Breast epithelium (tissue), 4 donors: ENCODE results near the gene RCAN1. TPM values are rescaled to one million over a fixed set of nuclear protein-coding genes. Genes with fewer than 3 reads are reported as not detected.

Experiments
- DNase-seq, 2 donors: peaks; one replicate each; pipeline ENCODE4 v3.0.0-alpha.2; 2019; ENCODE audit warnings: low spot score in 2 of 2
- H3K27ac ChIP-seq, 2 donors: fragments of 200-600 bp; sonication (generic) in 1 of 2; one replicate each; pipeline ENCODE4 v1.5.1; 2016 to 2019; ENCODE audit warnings: mild to moderate bottlenecking in 1 of 2
- H3K27me3 ChIP-seq, 2 donors: fragments of 200-600 bp; sonication (generic) in 1 of 2; one replicate each; pipeline versions ENCODE4 v1.5.1 to v1.6.0; 2017 to 2019; ENCODE audit warnings: control low read depth in 1 of 2, mild to moderate bottlenecking in 1 of 2
- H3K36me3 ChIP-seq: fragments of 200-600 bp; one replicate; pipeline ENCODE4 v1.5.1; 2019
- H3K4me1 ChIP-seq, 2 donors: fragments of 200-600 bp; sonication (generic); one replicate each; pipeline ENCODE4 v1.5.1; 2016 to 2019; ENCODE audit warnings: control low read depth in 1 of 2
- H3K4me3 ChIP-seq, 3 donors: fragments of 200-600 bp; sonication (generic); 1 replicate in 2 of 3; 2 replicates in 1 of 3; pipeline ENCODE4 v1.5.1; 2016 to 2019; ENCODE audit warnings: mild to moderate bottlenecking in 3 of 3, moderate library complexity in 2 of 3
- H3K9me3 ChIP-seq, 2 donors: fragments of 200-600 bp; sonication (generic) in 1 of 2; one replicate each; pipeline ENCODE4 v1.5.1; 2016 to 2019; ENCODE audit warnings: control low read depth in 1 of 2
- POLR2A ChIP-seq: fragments of 450-650 bp; IDR thresholded peaks from one replicate; pipeline ENCODE4 v1.6.1; 2016; ENCODE audit warnings: antibody characterized with exemption, mild to moderate bottlenecking, moderate library complexity
- POLR2AphosphoS5 ChIP-seq, 3 donors: sonication (generic); formaldehyde crosslinking; IDR thresholded peaks; one replicate each; pipeline ENCODE4 v1.6.1; 2017; ENCODE audit warnings: antibody characterized with exemption in 3 of 3
- intact Hi-C: fragments of 100-400 bp; cut with DNase I; formaldehyde crosslinking; loops from one replicate; pipeline ENCODE4 v1.15.1; 2023; ENCODE audit warnings: low total_unique reads
- total RNA-seq, 3 donors: library from RNA; depleted of rRNA; stranded (reverse); fragments of >200 nt; gene quantifications; one replicate each; pipeline ENCODE4 v1.1.0, GENCODE V29; 2016
- TF ChIP-seq, protein P1 (sequence below), 3 donors: fragments of 450-650 bp; IDR thresholded peaks; one replicate each; pipeline ENCODE4 v1.5.1; 2016 to 2017; ENCODE audit warnings: antibody characterized with exemption in 3 of 3, mild to moderate bottlenecking in 3 of 3, moderate library complexity in 3 of 3

The RCAN1 gene
- total RNA-seq, 3 donors from 2014 or later = 30.1 to 73.0 (median 47.9) TPM

DNA sequence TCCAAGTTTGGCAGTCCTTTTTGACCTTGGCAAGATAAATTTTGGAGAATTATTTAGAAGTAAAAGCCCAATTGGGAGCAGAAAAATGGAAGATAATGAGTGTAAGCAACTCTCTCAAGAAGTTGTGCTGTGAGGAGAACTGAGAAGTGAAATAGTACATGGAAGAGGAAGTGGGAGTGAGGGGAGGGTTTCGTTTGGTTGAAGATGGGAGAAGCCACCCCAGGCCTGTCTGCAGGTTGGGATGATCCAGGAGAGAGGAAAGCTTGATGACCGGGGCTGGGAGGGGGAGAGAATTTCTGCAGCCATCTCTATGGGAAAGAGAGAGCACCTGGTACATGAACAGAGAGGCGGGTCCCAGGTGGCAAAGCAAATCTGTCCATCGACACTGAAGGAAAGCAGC is 8.6 kb upstream of the RCAN1 start:
- Histone ChIP-seq H3K4me1 (no peaks in the 10 kb centered on the region), H3K27me3 (no peaks in the 10 kb centered on the region), H3K36me3 (no peaks in the 10 kb centered on the region), H3K9me3 (no peaks in the 10 kb centered on the region), H3K27ac (no peak overlapping the region), H3K4me3 (no peak overlapping the region)
- TF ChIP-seq POLR2AphosphoS5 (IDR thresholded peaks at IDR 0.05) = no peak
- no peak for TF ChIP-seq POLR2A
- TF ChIP-seq, protein P1, sequence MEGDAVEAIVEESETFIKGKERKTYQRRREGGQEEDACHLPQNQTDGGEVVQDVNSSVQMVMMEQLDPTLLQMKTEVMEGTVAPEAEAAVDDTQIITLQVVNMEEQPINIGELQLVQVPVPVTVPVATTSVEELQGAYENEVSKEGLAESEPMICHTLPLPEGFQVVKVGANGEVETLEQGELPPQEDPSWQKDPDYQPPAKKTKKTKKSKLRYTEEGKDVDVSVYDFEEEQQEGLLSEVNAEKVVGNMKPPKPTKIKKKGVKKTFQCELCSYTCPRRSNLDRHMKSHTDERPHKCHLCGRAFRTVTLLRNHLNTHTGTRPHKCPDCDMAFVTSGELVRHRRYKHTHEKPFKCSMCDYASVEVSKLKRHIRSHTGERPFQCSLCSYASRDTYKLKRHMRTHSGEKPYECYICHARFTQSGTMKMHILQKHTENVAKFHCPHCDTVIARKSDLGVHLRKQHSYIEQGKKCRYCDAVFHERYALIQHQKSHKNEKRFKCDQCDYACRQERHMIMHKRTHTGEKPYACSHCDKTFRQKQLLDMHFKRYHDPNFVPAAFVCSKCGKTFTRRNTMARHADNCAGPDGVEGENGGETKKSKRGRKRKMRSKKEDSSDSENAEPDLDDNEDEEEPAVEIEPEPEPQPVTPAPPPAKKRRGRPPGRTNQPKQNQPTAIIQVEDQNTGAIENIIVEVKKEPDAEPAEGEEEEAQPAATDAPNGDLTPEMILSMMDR (IDR thresholded peaks at IDR 0.05) = no peak
- no peak for DNase-seq
- intact Hi-C loops = no loop called here

- H3K27ac ChIP-seq = no peak overlapping the region
- no peaks in the 10 kb centered on the region for H3K9me3 ChIP-seq
- TF ChIP-seq POLR2AphosphoS5 (IDR thresholded peaks at IDR 0.05) = no peak
- no peak for TF ChIP-seq POLR2A
- no peak for DNase-seq
- H3K4me3 ChIP-seq = no peak overlapping the region
- H3K36me3 ChIP-seq = no peaks in the 10 kb centered on the region
- intact Hi-C loops = no loop called here
- no peaks in the 10 kb centered on the region for H3K27me3 ChIP-seq
- H3K4me1 ChIP-seq = no peaks in the 10 kb centered on the region
Measured at GRCh38 chr21:34621434-34622350, 6.8 kb upstream of the RCAN1 start.

DNA sequence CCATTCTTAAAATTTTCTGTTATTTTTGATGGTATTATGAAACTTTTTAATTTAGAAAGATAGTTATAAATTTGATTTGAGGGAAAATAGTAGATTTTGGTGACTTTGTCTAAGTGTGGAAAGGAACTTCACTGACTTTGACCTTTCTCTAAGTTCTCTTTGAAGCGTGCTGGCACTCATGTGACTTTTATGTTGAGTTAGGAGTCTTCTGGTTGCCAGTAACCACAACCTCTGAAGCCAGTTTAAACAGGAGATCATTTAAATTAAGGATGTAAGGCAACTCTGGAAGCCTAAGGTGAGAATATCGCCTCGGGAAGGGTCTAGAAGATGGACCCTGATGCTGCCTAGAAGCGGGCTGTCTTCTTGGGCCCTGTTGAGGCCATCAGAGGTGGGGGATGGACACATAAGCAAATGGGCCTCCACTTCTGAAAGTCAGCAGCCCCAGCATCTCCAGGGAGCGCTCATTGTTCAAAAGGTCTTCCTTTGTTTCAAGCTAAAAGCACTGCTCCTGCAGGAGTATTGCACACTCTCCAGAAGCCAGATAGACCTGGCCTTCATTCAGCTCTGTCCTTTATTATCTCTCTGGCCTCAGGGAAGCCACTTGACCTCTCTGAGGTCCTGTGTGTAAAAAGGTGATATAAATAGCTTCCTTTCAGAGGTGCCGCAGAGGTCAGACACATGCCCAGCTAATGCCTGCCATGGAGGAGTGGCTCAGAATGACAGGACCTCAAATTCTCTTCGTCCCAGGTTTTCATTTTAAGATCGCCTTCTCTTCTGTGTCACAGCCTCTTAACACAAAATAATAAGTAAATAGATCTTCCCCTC is 5.1 kb upstream of the RCAN1 start:
- TF ChIP-seq POLR2A = no peak
- TF ChIP-seq POLR2AphosphoS5 (IDR thresholded peaks at IDR 0.05) = no peak
- TF ChIP-seq, protein P1 (IDR thresholded peaks at IDR 0.05) = no peak
- no peaks in the 10 kb centered on the region for H3K9me3 ChIP-seq
- intact Hi-C loops = no loop called here

DNA sequence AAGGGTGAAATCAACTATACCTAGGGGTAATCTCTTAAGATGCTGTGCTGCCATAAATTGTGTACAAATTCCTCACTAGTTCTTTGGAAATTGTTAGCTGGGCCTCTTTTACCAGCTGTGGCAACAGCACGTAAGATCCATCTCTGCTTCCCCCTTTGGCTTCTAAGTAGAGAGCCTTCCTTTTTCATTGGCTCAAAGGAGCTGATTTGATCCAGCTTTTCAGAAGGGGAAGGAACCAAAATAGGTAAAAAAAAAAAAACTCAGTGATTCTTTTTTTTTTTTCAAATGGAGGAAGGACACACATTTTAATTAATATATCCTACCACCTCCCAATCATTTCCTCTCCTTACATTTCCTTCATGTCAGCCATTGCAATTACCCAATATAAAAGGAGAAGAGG is 4.0 kb upstream of the RCAN1 start:
- H3K36me3 ChIP-seq = no peaks in the 10 kb centered on the region
- no peak overlapping the region for H3K27ac ChIP-seq
- no peaks in the 10 kb centered on the region for H3K9me3 ChIP-seq
- intact Hi-C loops = no loop called here
- H3K27me3 ChIP-seq = no peaks in the 10 kb centered on the region
- TF ChIP-seq POLR2A = no peak
- no peak for TF ChIP-seq POLR2AphosphoS5 (IDR thresholded peaks at IDR 0.05)
- TF ChIP-seq, protein P1 (IDR thresholded peaks at IDR 0.05) = no peak
- H3K4me3 ChIP-seq = no peak overlapping the region
- DNase-seq = no peak
- H3K4me1 ChIP-seq = no peaks in the 10 kb centered on the region

More for the DNA sequence above, 5.1 kb upstream of the RCAN1 start:
- DNase-seq = no peak
- Histone ChIP-seq H3K27me3 (no peaks in the 10 kb centered on the region), H3K4me1 (no peaks in the 10 kb centered on the region), H3K4me3 (no peak overlapping the region), H3K36me3 (no peaks in the 10 kb centered on the region), H3K27ac (no peak overlapping the region)

DNA sequence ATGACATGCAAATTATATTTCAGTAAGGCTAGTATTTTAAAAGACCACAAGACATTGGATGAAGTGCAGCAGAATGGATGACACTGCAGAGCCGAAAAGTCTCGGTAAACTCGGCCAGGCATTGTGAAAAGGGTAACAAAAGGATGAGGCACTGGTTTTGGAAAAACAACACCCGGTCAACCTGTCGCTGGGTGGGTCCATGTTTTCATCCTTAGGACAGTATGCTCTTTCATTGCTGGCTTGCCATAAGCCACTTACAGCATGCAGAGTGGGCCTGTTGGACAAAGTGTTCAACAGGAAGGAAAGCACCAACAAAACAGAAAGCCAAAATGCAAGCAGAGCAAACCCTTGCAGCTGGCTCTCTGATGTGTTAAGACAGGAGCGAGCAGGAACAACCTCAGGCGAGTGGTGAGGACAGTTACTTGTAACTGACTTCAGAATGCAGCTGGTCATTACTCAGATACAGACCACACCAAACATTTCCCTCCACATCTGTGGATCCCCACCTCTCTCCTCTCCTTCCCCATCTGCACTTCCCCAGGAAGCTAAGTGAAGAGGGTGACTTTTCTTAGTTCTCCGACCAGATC is 2.9 kb upstream of the RCAN1 start:
- TF ChIP-seq, protein P1 (IDR thresholded peaks at IDR 0.05) = no peak
- TF ChIP-seq POLR2A (no peak), POLR2AphosphoS5 (IDR thresholded peaks at IDR 0.05) (no peak)
- no peaks in the 10 kb centered on the region for H3K27me3 ChIP-seq
- H3K27ac ChIP-seq = no peak overlapping the region
- H3K4me3 ChIP-seq = no peak overlapping the region
- intact Hi-C loops = no loop called here
- no peaks in the 10 kb centered on the region for H3K9me3 ChIP-seq
- no peak for DNase-seq
- H3K4me1 ChIP-seq = peaks cover 0 to 10% of the 10 kb centered on the region in 2 donors
- H3K36me3 ChIP-seq = no peaks in the 10 kb centered on the region
